Astrocyte (in vitro differentiated cells and primary cell): ENCODE measurements around the gene DDX18. TPM values are rescaled to one million over a fixed set of nuclear protein-coding genes. Genes with fewer than 3 reads are reported as not detected.
A peak's percentile ranks its signal among the peaks of the same experiment; 100 is the strongest.

Source experiments
- DNase-seq: peaks from one replicate; pipeline ENCODE4 v3.0.0-alpha.2; 2010; ENCODE audit warnings: low read depth
- FAIRE-seq: peaks from 2 replicates; lab custom pipeline; 2011; peaks lifted over from hg19 to GRCh38; lab: Jason Lieb, UNC
- H2AFZ ChIP-seq: 2 replicates; pipeline ENCODE4 v1.6.0; 2012; ENCODE audit warnings: low read depth, low read length, inconsistent platforms
- H3K27ac ChIP-seq: 2 replicates; pipeline ENCODE4 v1.5.1; 2011; ENCODE audit warnings: low read depth, low read length, inconsistent platforms
- H3K27me3 ChIP-seq: 2 replicates; pipeline ENCODE4 v1.6.0; 2011; ENCODE audit warnings: low read length, inconsistent platforms; ENCODE audit not compliant: insufficient read depth
- H3K36me3 ChIP-seq: 2 replicates; pipeline ENCODE4 v1.5.1; 2011; ENCODE audit warnings: low read length, inconsistent platforms; ENCODE audit not compliant: insufficient read depth
- H3K4me1 ChIP-seq: 2 replicates; pipeline ENCODE4 v1.5.1; 2011; ENCODE audit warnings: low read length, inconsistent platforms; ENCODE audit not compliant: insufficient read depth
- H3K4me2 ChIP-seq: 2 replicates; pipeline ENCODE4 v1.6.0; 2012; ENCODE audit warnings: low read length, inconsistent platforms
- H3K4me3 ChIP-seq: 2 replicates; pipeline ENCODE4 v1.5.1; 2011; ENCODE audit warnings: low read depth, mild to moderate bottlenecking, low read length, inconsistent platforms; ENCODE audit not compliant: insufficient read depth
- H3K79me2 ChIP-seq: 2 replicates; pipeline ENCODE4 v1.6.0; 2012; ENCODE audit warnings: mild to moderate bottlenecking, low read length, inconsistent platforms; ENCODE audit not compliant: insufficient read depth
- H3K9ac ChIP-seq: 2 replicates; pipeline ENCODE4 v1.6.0; 2012; ENCODE audit warnings: mild to moderate bottlenecking, low read length, inconsistent platforms
- H3K9me3 ChIP-seq: 2 replicates; pipeline ENCODE4 v1.5.1; 2012; ENCODE audit warnings: low read depth, mild to moderate bottlenecking, low read length, inconsistent platforms; ENCODE audit not compliant: insufficient read depth
- H4K20me1 ChIP-seq: 2 replicates; pipeline ENCODE4 v1.6.0; 2012; ENCODE audit warnings: low read length, inconsistent platforms; ENCODE audit not compliant: insufficient read depth
- H3K27ac Mint-ChIP-seq: one replicate; pipeline ENCODE4 v1.8.0; 2021; ENCODE audit warnings: mild to moderate bottlenecking, mixed read lengths; ENCODE audit not compliant: unreplicated experiment
- H3K27me3 Mint-ChIP-seq: one replicate; pipeline ENCODE4 v1.8.0; 2021; ENCODE audit warnings: low read depth, mixed read lengths; ENCODE audit not compliant: unreplicated experiment
- H3K36me3 Mint-ChIP-seq: one replicate; pipeline ENCODE4 v1.8.0; 2021; ENCODE audit warnings: low read depth, mixed read lengths; ENCODE audit not compliant: unreplicated experiment
- H3K4me1 Mint-ChIP-seq: one replicate; pipeline ENCODE4 v1.8.0; 2021; ENCODE audit warnings: low read depth, mixed read lengths; ENCODE audit not compliant: unreplicated experiment
- H3K4me3 Mint-ChIP-seq: one replicate; pipeline ENCODE4 v1.8.0; 2021; ENCODE audit warnings: mild to moderate bottlenecking, moderate library complexity, mixed read lengths; ENCODE audit not compliant: unreplicated experiment
- H3K9me3 Mint-ChIP-seq: one replicate; pipeline ENCODE4 v1.8.0; 2021; ENCODE audit warnings: mild to moderate bottlenecking, mixed read lengths; ENCODE audit not compliant: unreplicated experiment
- CTCF ChIP-seq: IDR thresholded peaks from 2 replicates; pipeline ENCODE4 v1.5.1; 2011; ENCODE audit warnings: low read depth, mild to moderate bottlenecking, inconsistent platforms, low read length, moderate library complexity; ENCODE audit not compliant: insufficient read depth
- EZH2 ChIP-seq: IDR thresholded peaks from 2 replicates; pipeline ENCODE4 v1.6.1; 2012; ENCODE audit warnings: mild to moderate bottlenecking, low read length, inconsistent platforms; ENCODE audit not compliant: insufficient read depth
- total RNA-seq: library from RNA; stranded (reverse); gene quantifications from 2 replicates; pipeline ENCODE4 v1.2.1, GENCODE V29; 2021

Gene DDX18
- total RNA-seq, 1 donor from 2014 or later, result 72.6 TPM

- FAIRE-seq, result no peak
- peaks cover 30% of the 10 kb centered on the region for H3K79me2 ChIP-seq
- H3K4me1 ChIP-seq, result peaks cover 11% of the 10 kb centered on the region
- H4K20me1 ChIP-seq, result peaks cover 13% of the 10 kb centered on the region
- no peak overlapping the region for H2AFZ ChIP-seq
- H3K9me3 ChIP-seq, result no peaks in the 10 kb centered on the region
- H3K4me1 Mint-ChIP-seq, result peaks cover 11% of the 10 kb centered on the region
- no peak for DNase-seq
- H3K27me3 ChIP-seq, result no peaks in the 10 kb centered on the region
- H3K36me3 Mint-ChIP-seq, result no peaks in the 10 kb centered on the region
- H3K27ac Mint-ChIP-seq, result no peak overlapping the region
- no peaks in the 10 kb centered on the region for H3K9me3 Mint-ChIP-seq
- H3K36me3 ChIP-seq, result peaks cover under 1% of the 10 kb centered on the region
- no peak overlapping the region for H3K9ac ChIP-seq
- H3K4me3 Mint-ChIP-seq, result no peak overlapping the region
- TF ChIP-seq CTCF, result no peak
- no peak for TF ChIP-seq EZH2
- no peaks in the 10 kb centered on the region for H3K27me3 Mint-ChIP-seq
- no peak overlapping the region for H3K4me2 ChIP-seq
- H3K27ac ChIP-seq, result no peak overlapping the region
- no peak overlapping the region for H3K4me3 ChIP-seq
Measured at GRCh38 chr2:117812443-117812842, 2.0 kb upstream of the DDX18 start.

- peaks cover 41% of the 10 kb centered on the region for H3K79me2 ChIP-seq
Measured at GRCh38 chr2:117815946-117816345, 1.5 kb downstream of the DDX18 start.

More at GRCh38 chr2:117815946-117816345, 1.5 kb downstream of the DDX18 start:
- peak overlapping the region; percentile 96 for H3K4me3 ChIP-seq
- H2AFZ ChIP-seq, result no peak overlapping the region
- H3K4me2 ChIP-seq, result peak overlapping the region; percentile 97
- H4K20me1 ChIP-seq, result peaks cover 18% of the 10 kb centered on the region
- no peak overlapping the region for H3K27ac Mint-ChIP-seq
- no peak for TF ChIP-seq CTCF
- TF ChIP-seq EZH2, result no peak
- peak overlapping the region; percentile 92 for H3K4me3 Mint-ChIP-seq
- no peaks in the 10 kb centered on the region for H3K27me3 ChIP-seq
- peaks cover 11% of the 10 kb centered on the region for H3K4me1 ChIP-seq
- H3K4me1 Mint-ChIP-seq, result peaks cover 7% of the 10 kb centered on the region
- peaks cover 6% of the 10 kb centered on the region for H3K36me3 Mint-ChIP-seq
- H3K9me3 Mint-ChIP-seq, result no peaks in the 10 kb centered on the region
- peaks cover 26% of the 10 kb centered on the region for H3K36me3 ChIP-seq
- FAIRE-seq, result no peak
- H3K27ac ChIP-seq, result no peak overlapping the region
- no peaks in the 10 kb centered on the region for H3K9me3 ChIP-seq
- H3K27me3 Mint-ChIP-seq, result no peaks in the 10 kb centered on the region
- peak overlapping the region; percentile 97 for H3K9ac ChIP-seq
- no peak for DNase-seq
